ENCODE data around the gene CEACAM7. TPM values are rescaled to one million over a fixed set of nuclear protein-coding genes. Genes with fewer than 3 reads are reported as not detected.

CEACAM7 gene
- total and polyA plus RNA-seq, 2 of the 13 experiments (the other 11 are each of a cell fraction or from before 2014, with no cell fraction given) = not detected

GRCh38 chr19:41714598-41714997 lies 26.5 kb upstream of the CEACAM7 start:
- in situ Hi-C loops (cut with HindIII; ENCODE audit: extremely low pct_ligation_motif_present, low pct_unique_long_range_greater_than_20kb) = no loop called here
- POLR2A ChIA-PET = no interaction called here
- TF ChIP-seq WIZ (CRISPR knock-in tag; IDR thresholded peaks at IDR 0.05) (no peak), ZNF432 (CRISPR knock-in tag; IDR thresholded peaks at IDR 0.05; ENCODE audit: borderline replicate concordance) (no peak), BHLHE40 (IDR thresholded peaks at IDR 0.05; ENCODE audit: low read length) (no peak), ZSCAN21 (CRISPR knock-in tag; IDR thresholded peaks at IDR 0.05; ENCODE audit: borderline replicate concordance) (no peak), HIVEP1 (CRISPR knock-in tag; IDR thresholded peaks at IDR 0.05) (no peak), MLXIP (CRISPR knock-in tag; IDR thresholded peaks at IDR 0.05; ENCODE audit: borderline replicate concordance) (no peak), ZBTB26 (CRISPR knock-in tag; IDR thresholded peaks at IDR 0.05; ENCODE audit: borderline replicate concordance) (no peak), TBX2 (CRISPR knock-in tag; IDR thresholded peaks at IDR 0.05; ENCODE audit: borderline replicate concordance) (no peak), ZBTB20 (CRISPR knock-in tag; IDR thresholded peaks at IDR 0.05; ENCODE audit: borderline replicate concordance, low read depth) (no peak), THRA (CRISPR knock-in tag; IDR thresholded peaks at IDR 0.05; ENCODE audit: borderline replicate concordance) (no peak), ZNF382 (CRISPR knock-in tag; IDR thresholded peaks at IDR 0.05; ENCODE audit: borderline replicate concordance) (no peak), NR2C2 (CRISPR knock-in tag; IDR thresholded peaks at IDR 0.05; ENCODE audit: borderline replicate concordance) (no peak), ZNF589 (CRISPR knock-in tag; conservative IDR thresholded peaks at IDR 0.05) (no peak), CREB1 (IDR thresholded peaks at IDR 0.05) (no peak), CREB1 (CRISPR knock-in tag; IDR thresholded peaks at IDR 0.05) (no peak), IKZF1 (IDR thresholded peaks at IDR 0.05) (no peak), PHF8 (CRISPR knock-in tag; IDR thresholded peaks at IDR 0.05) (no peak), HDAC2 (CRISPR knock-in tag; IDR thresholded peaks at IDR 0.05) (no peak), IKZF5 (CRISPR knock-in tag; IDR thresholded peaks at IDR 0.05) (no peak)

More at GRCh38 chr19:41714598-41714997, 26.5 kb upstream of the CEACAM7 start:
- DNase-seq (ENCODE audit: low spot score) (no peak), FAIRE-seq (no peak), ATAC-seq (no peak)
- peaks cover 1 to 24% of the 10 kb centered on the region in 2 experiments; a peak in 4 of 5 replicates for H3K27me3 ChIP-seq (ENCODE audit: control insufficient read depth in 1 of 2, insufficient read depth in 2 of 2, low read length in 2 of 2)
- H3K4me1 ChIP-seq (ENCODE audit: insufficient read depth, low read length) = no peaks in the 10 kb centered on the region
- H3K9me3 ChIP-seq (ENCODE audit: low read length) = no peaks in the 10 kb centered on the region
- no peak overlapping the region for H2AFZ ChIP-seq (ENCODE audit: low read length)
- H4K20me1 ChIP-seq (ENCODE audit: insufficient read depth, low read length) = no peaks in the 10 kb centered on the region
- no peak overlapping the region for H3K9ac ChIP-seq (ENCODE audit: insufficient read depth, low read depth, low read length)
- H3K36me3 ChIP-seq (replicated peaks in 1 of 2; ENCODE audit: control insufficient read depth in 1 of 2, insufficient read depth in 2 of 2, low read length in 2 of 2) = no peaks in the 10 kb centered on the region
- intact Hi-C loops (cut with micrococcal nuclease; ENCODE audit: unreplicated experiment) = no loop called here
- no TSS peak for BruUV-seq (replicated peaks)
- no peak overlapping the region for H3K27ac ChIP-seq (ENCODE audit: extremely low read length, insufficient read depth, low read length)
- CTCF ChIA-PET (ENCODE audit: low intra/inter-chr PET ratio, low total read pairs) = no interaction called here
- WGBS (ENCODE audit: low lambda C conversion rate) = no CpG with 5 or more reads among the region's 5 CpGs
- H3K4me3 ChIP-seq (replicated peaks in 1 of 3; ENCODE audit: insufficient read depth in 1 of 3, low read depth in 2 of 3, low read length in 3 of 3) = no peak overlapping the region
- H3K79me2 ChIP-seq (ENCODE audit: insufficient read depth, low read length) = no peaks in the 10 kb centered on the region
- no peak overlapping the region for H3K4me2 ChIP-seq (ENCODE audit: low read depth, low read length)

Data from HepG2 (cell line).